Suppressor macrophage (primary cell): ENCODE data around the gene ARHGEF2.
A peak's percentile ranks its signal among the peaks of the same experiment; 100 is the strongest.

Experiments used
- DNase-seq, 4 experiments: peaks; one replicate each; pipeline ENCODE4 v3.0.0-alpha.2; 2020 to 2022

The ARHGEF2 gene

GRCh38 chr1:155911156-155912055, 66.9 kb downstream of the ARHGEF2 start, which contains the start of gene RIT1:
Gene RIT1 (minus strand): TSS chr1:155911349. CDS start chr1:155910761, 588 bp downstream.
- DNase-seq = peak; percentile 93 to 97 (median 95)

DNA sequence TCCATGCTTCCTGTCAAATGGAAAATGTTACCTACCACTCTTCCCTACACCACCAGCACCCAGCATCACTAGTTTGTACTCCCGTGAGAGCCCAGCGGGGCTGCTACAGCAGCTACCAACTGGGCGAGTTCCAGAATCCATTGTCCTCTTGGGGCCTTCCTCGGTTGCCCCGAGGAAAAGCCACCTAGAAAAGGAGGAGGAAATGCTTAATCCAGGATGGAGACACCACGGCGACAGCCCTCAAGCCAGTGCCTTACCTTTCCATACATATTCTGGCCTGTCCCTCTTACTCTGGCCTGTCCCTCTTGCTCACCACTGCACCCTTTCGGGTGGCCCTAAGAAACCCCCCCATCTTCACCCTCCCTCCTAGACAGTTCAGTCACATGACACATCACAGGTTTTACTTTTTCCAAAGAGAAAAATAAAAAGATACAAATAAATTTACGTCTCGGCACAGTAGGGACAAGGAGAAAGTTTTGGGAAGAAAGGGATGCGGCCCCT, 67.7 kb downstream of the ARHGEF2 start:
- peak; percentile 29 to 50 (median 40) for DNase-seq

- DNase-seq = peak; percentile 87 to 95 (median 90)
These were observed 68.5 kb downstream of the ARHGEF2 start for GRCh38 chr1:155909894-155910293.

GRCh38 chr1:155904261-155904660, 74.1 kb downstream of the ARHGEF2 start:
- no peak for DNase-seq

GRCh38 chr1:155900161-155900560, 78.2 kb downstream of the ARHGEF2 start:
- no peak for DNase-seq

- DNase-seq = no peak
These were observed 78.7 kb downstream of the ARHGEF2 start for GRCh38 chr1:155899683-155900082.

DNA sequence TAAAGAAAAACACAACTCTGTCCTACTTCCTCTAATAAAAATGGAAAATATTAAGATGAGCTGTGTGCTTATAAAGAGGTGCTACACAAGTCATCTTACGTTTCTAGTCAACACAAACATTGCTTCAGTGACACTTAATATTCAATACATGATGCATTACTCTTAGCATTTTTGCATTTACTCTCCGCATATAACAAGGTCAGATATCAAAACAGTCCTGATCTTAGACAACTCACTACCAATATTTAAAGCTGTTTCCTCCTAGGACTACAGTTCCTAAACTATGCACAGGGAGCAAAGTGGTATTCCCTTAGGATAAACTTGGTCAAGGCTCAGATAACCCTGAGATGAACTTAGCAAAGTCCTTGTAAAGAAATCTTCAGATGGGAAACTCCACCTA, 79.5 kb downstream of the ARHGEF2 start:
- no peak for DNase-seq

- no peak for DNase-seq
These were observed 80.6 kb downstream of the ARHGEF2 start for GRCh38 chr1:155897746-155898145.
